K562 (cell line): ENCODE measurements around the gene LMOD1. TPM values are rescaled to one million over a fixed set of nuclear protein-coding genes. Genes with fewer than 3 reads are reported as not detected.
A peak's percentile ranks its signal among the peaks of the same experiment; 100 is the strongest.

Experiments used
- BCLAF1 ChIP-seq, 2 experiments: fragments of 450-650 bp in 1 of 2; IDR thresholded peaks; 2 replicates each; pipeline ENCODE4 v1.6.1; 2011 to 2017; ENCODE audit warnings: low read depth in 2 of 2, antibody characterized with exemption in 1 of 2, borderline replicate concordance in 1 of 2, low read length in 1 of 2, mild to moderate bottlenecking in 1 of 2, mixed read lengths in 1 of 2; ENCODE audit not compliant: control insufficient read depth in 1 of 2
- FOXM1 ChIP-seq, 2 experiments: fragments of 450-650 bp in 1 of 2; sonication (generic) in 1 of 2; formaldehyde crosslinking in 1 of 2; IDR thresholded peaks; 2 replicates each; pipeline versions ENCODE4 v1.6.1 to v1.9.0; 2017 to 2022; ENCODE audit warnings: low read depth in 2 of 2, mild to moderate bottlenecking in 2 of 2, missing genetic modification reagents in 1 of 2, moderate library complexity in 1 of 2
- KHSRP ChIP-seq: fragments of 450-650 bp; IDR thresholded peaks from 2 replicates; pipeline ENCODE4 v1.6.1; 2017
- MXI1 ChIP-seq: IDR thresholded peaks from 2 replicates; pipeline ENCODE4 v1.6.1; 2011; ENCODE audit warnings: low read depth, mild to moderate bottlenecking, improper control_type of control experiment, low read length
- NFXL1 ChIP-seq: fragments of 450-650 bp; formaldehyde crosslinking; IDR thresholded peaks from 2 replicates; pipeline ENCODE4 v1.4.0; 2021; ENCODE audit warnings: mild to moderate bottlenecking
- SIRT6 ChIP-seq: IDR thresholded peaks from one replicate; pipeline ENCODE4 v1.6.1; 2012; ENCODE audit warnings: low read depth, mild to moderate bottlenecking, control low read depth, inconsistent platforms, low read length, moderate library complexity
- SRF ChIP-seq, 2 experiments: fragments of 250-450, 450-650 bp in 1 of 2; sonication (Bioruptor Pico) in 1 of 2; sonication (generic) in 1 of 2; formaldehyde crosslinking; IDR thresholded peaks; 2 replicates each; pipeline versions ENCODE4 v1.5.0 to v1.5.1; 2020 to 2022; ENCODE audit warnings: mild to moderate bottlenecking in 1 of 2, missing genetic modification reagents in 1 of 2
- ZBTB40 ChIP-seq, 2 experiments: fragments of 450-650 bp in 1 of 2; sonication (generic) in 1 of 2; formaldehyde crosslinking in 1 of 2; IDR thresholded peaks; 2 replicates each; pipeline versions ENCODE4 v1.7.1 to v1.9.0; 2016 to 2022; ENCODE audit warnings: inconsistent platforms in 1 of 2, mild to moderate bottlenecking in 1 of 2, missing genetic modification reagents in 1 of 2
- ZBTB7A ChIP-seq: IDR thresholded peaks from 2 replicates; pipeline ENCODE4 v1.6.1; 2011; ENCODE audit warnings: low read depth, mild to moderate bottlenecking, low read length, moderate library complexity, borderline replicate concordance; ENCODE audit not compliant: control insufficient read depth
- ZBTB8A ChIP-seq: fragments of 450-650 bp; IDR thresholded peaks from 2 replicates; pipeline ENCODE4 v1.6.1; 2018; ENCODE audit warnings: mild to moderate bottlenecking, moderate library complexity; ENCODE audit not compliant: partially characterized antibody
- ZFX ChIP-seq: sonication (generic); formaldehyde crosslinking; IDR thresholded peaks from 2 replicates; pipeline ENCODE4 v1.8.0; 2022; ENCODE audit warnings: mild to moderate bottlenecking, missing genetic modification reagents, moderate library complexity
- ZNF507 ChIP-seq: conservative IDR thresholded peaks from 2 replicates; pipeline ENCODE4 v1.6.1; 2017; ENCODE audit warnings: missing genetic modification characterization, missing compliant biosample characterization
- ZNF586 ChIP-seq: fragments of 450-650 bp; formaldehyde crosslinking; conservative IDR thresholded peaks from 2 replicates; pipeline ENCODE4 v1.4.0; 2020; ENCODE audit warnings: mild to moderate bottlenecking, moderate library complexity
- ZNF764 ChIP-seq: fragments of 250-450 bp; sonication (Bioruptor Pico); IDR thresholded peaks from 2 replicates; pipeline ENCODE4 v1.4.0; 2020; ENCODE audit warnings: low read depth, mild to moderate bottlenecking, moderate library complexity
- polyA plus RNA-seq, 8 experiments: library from polyadenylated mRNA; depleted of rRNA in 4 of 8; stranded (reverse) in 5 of 8; unstranded in 3 of 8; fragments of >200 nt; fragmentation: Nextera tagmentation in 2 of 8; fragmentation: Illumina TruSeq in 1 of 8; extraction: Ambion mirVana in 2 of 8; extraction: Trizol in 1 of 8; gene quantifications; 2 replicates each; pipeline versions ENCODE4 v1.2.1 to v1.2.3, GENCODE V29; 2011 to 2014; ENCODE audit warnings: inconsistent platforms in 1 of 8, missing spikeins in 1 of 8
- total RNA-seq, 7 experiments: library from RNA; depleted of rRNA in 6 of 7; stranded (reverse); fragments of >200 nt in 6 of 7; fragmentation: Illumina TruSeq in 2 of 7; extraction: Trizol in 2 of 7; gene quantifications; 2 replicates each; pipeline versions ENCODE4 v1.2.1 to v1.2.3, GENCODE V29; 2011 to 2021; ENCODE audit warnings: low replicate concordance in 1 of 7

Gene LMOD1
- total and polyA plus RNA-seq, 9 of the 15 experiments (the other 6 are each of a cell fraction or from before 2014, with no cell fraction given), result 0.03 to 0.54 (median 0.38) TPM; not detected in 1

- TF ChIP-seq ZBTB40 (IDR thresholded peaks at IDR 0.05) (peak; percentile 90), ZBTB40 (CRISPR knock-in tag; IDR thresholded peaks at IDR 0.05) (no peak), SRF (CRISPR knock-in tag; IDR thresholded peaks at IDR 0.05) (peak in 1 of 2 experiments; percentile 87; a peak in 2 of 4 replicates), KHSRP (0 out of 2 replicates have a peak, but pooled peaks have one; percentile 38), BCLAF1 (IDR thresholded peaks at IDR 0.05; ENCODE audit: borderline replicate concordance in 1 of 2, control insufficient read depth in 1 of 2, low read depth in 2 of 2, low read length in 1 of 2) (peak in 1 of 2 experiments; percentile 63; a peak in 2 of 4 replicates), NFXL1 (no peak), ZNF507 (tag) (no peak), ZFX (CRISPR knock-in tag) (peak; percentile 89), ZBTB7A (peak; percentile 93; the same call in 1 of the 2 replicates), ZNF764 (no peak), SIRT6 (no peak), MXI1 (peak; percentile 25; the same call in 1 of the 2 replicates), ZBTB8A (no peak), FOXM1 (IDR thresholded peaks at IDR 0.05; ENCODE audit: low read depth) (0 out of 2 replicates have a peak, but pooled peaks have one; percentile 35), FOXM1 (CRISPR knock-in tag; IDR thresholded peaks at IDR 0.05; ENCODE audit: low read depth) (peak; percentile 91), ZNF586 (CRISPR knock-in tag) (no peak)
These were observed 8.8 kb upstream of the LMOD1 start, which contains the start of gene TIMM17A (continued) for GRCh38 chr1:201955009-201955728.
